ENCODE data around the gene AMACR.

GRCh38 chr5:34045996-34046395, 38.1 kb upstream of the AMACR start:
- TF ChIP-seq POLR2A (IDR thresholded peaks at IDR 0.05; ENCODE audit: low read depth, low read length): no peak
- TF ChIP-seq POLR2AphosphoS5 (IDR thresholded peaks at IDR 0.05; ENCODE audit: low read depth, low read length): no peak

All from GM12892 (cell line).